Measurements from ENCODE around the gene LEF1.

LEF1 gene

GRCh38 chr4:108081256-108081655, 87.5 kb downstream of the LEF1 start:
- TF ChIP-seq CTCF (IDR thresholded peaks at IDR 0.05; ENCODE audit: low read depth, low read length) = no peak
- DNase-seq (ENCODE audit: low read depth in 2 of 2) = no peak
- no peak overlapping the region for H3K4me3 ChIP-seq (replicated peaks in 1 of 2; ENCODE audit: low read depth in 2 of 2, low read length in 2 of 2)

GRCh38 chr4:108080747-108081146, 88.0 kb downstream of the LEF1 start:
- H3K4me3 ChIP-seq (replicated peaks in 1 of 2; ENCODE audit: low read depth in 2 of 2, low read length in 2 of 2) = no peak overlapping the region
- DNase-seq (ENCODE audit: low read depth in 2 of 2) = no peak
- no peak for TF ChIP-seq CTCF (IDR thresholded peaks at IDR 0.05; ENCODE audit: low read depth, low read length)

- no peak for TF ChIP-seq CTCF (IDR thresholded peaks at IDR 0.05; ENCODE audit: low read depth, low read length)
- no peak for DNase-seq (ENCODE audit: low read depth in 2 of 2)
- no peak overlapping the region for H3K4me3 ChIP-seq (replicated peaks in 1 of 2; ENCODE audit: low read depth in 2 of 2, low read length in 2 of 2)
These were observed 90.6 kb downstream of the LEF1 start for GRCh38 chr4:108078024-108078733.

- H3K4me3 ChIP-seq (replicated peaks in 1 of 2; ENCODE audit: low read depth in 2 of 2, low read length in 2 of 2) = no peak overlapping the region
- TF ChIP-seq CTCF (IDR thresholded peaks at IDR 0.05; ENCODE audit: low read depth, low read length) = no peak
- no peak for DNase-seq (ENCODE audit: low read depth in 2 of 2)
These were observed 96.4 kb downstream of the LEF1 start for GRCh38 chr4:108072300-108072699.

- no peak overlapping the region for H3K4me3 ChIP-seq (replicated peaks in 1 of 2; ENCODE audit: low read depth in 2 of 2, low read length in 2 of 2)
- DNase-seq (ENCODE audit: low read depth in 2 of 2) = no peak
- no peak for TF ChIP-seq CTCF (IDR thresholded peaks at IDR 0.05; ENCODE audit: low read depth, low read length)
These were observed 98.0 kb downstream of the LEF1 start for GRCh38 chr4:108070775-108071174.

- H3K4me3 ChIP-seq (replicated peaks in 1 of 2; ENCODE audit: low read depth in 2 of 2, low read length in 2 of 2) = no peak overlapping the region
- no peak for TF ChIP-seq CTCF (IDR thresholded peaks at IDR 0.05; ENCODE audit: low read depth, low read length)
- peak; percentile 12 to 25 for DNase-seq (ENCODE audit: low read depth in 2 of 2)
These were observed 100.3 kb downstream of the LEF1 start for GRCh38 chr4:108068442-108068841.

All from cardiac fibroblast (primary cell).